NCI-H524 (cell line): ENCODE data around the gene FBXW12.
A peak's percentile ranks its signal among the peaks of the same experiment; 100 is the strongest.
"Not testable (repeated sequence)": the region's sequence is repeated elsewhere in the genome, so short reads cannot be mapped to it uniquely, and the experiment has no call there.

Source experiments
- DNase-seq, 2 experiments: peaks; one replicate each; lab custom pipeline; 2025; lab: John Stamatoyannopoulos, UW

FBXW12 gene

GRCh38 chr3:48371651-48372376 lies at the start of gene FBXW12:
Gene FBXW12 (plus strand): TSS chr3:48372219. CDS start chr3:48372768, 549 bp downstream.
- no peak for DNase-seq

GRCh38 chr3:48331706-48332435 lies 40.1 kb upstream of the FBXW12 start:
- not testable (repeated sequence) for DNase-seq

GRCh38 chr3:48333346-48334245 lies 38.4 kb upstream of the FBXW12 start, which contains the start of gene SPINK8:
Gene SPINK8 (minus strand): TSS chr3:48333661. CDS start chr3:48328341, 5,320 bp downstream.
- not testable (repeated sequence) for DNase-seq

- no peak for DNase-seq
Measured at GRCh38 chr3:48334605-48335004, 37.4 kb upstream of the FBXW12 start.

- not testable (repeated sequence) for DNase-seq
Measured at GRCh38 chr3:48335286-48335685, 36.7 kb upstream of the FBXW12 start.

GRCh38 chr3:48337536-48337935 lies 34.5 kb upstream of the FBXW12 start:
- not testable (repeated sequence) for DNase-seq

- DNase-seq = peak; percentile 5 to 53
Measured at GRCh38 chr3:48338635-48339034, 33.4 kb upstream of the FBXW12 start.

- no peak for DNase-seq
Measured at GRCh38 chr3:48343432-48343831, 28.6 kb upstream of the FBXW12 start.

GRCh38 chr3:48344867-48345507 lies 27.0 kb upstream of the FBXW12 start:
- DNase-seq = no peak

- DNase-seq = no peak
Measured at GRCh38 chr3:48345946-48346572, 26.0 kb upstream of the FBXW12 start.

- no peak for DNase-seq
Measured at GRCh38 chr3:48347500-48347899, 24.5 kb upstream of the FBXW12 start.

GRCh38 chr3:48352546-48352945 lies 19.5 kb upstream of the FBXW12 start:
- DNase-seq = peak in 1 of 2 experiments; percentile 7

- no peak for DNase-seq
Measured at GRCh38 chr3:48353987-48354386, 18.0 kb upstream of the FBXW12 start.

- DNase-seq = no peak
Measured at GRCh38 chr3:48356419-48356818, 15.6 kb upstream of the FBXW12 start.

- DNase-seq = no peak
Measured at GRCh38 chr3:48361928-48362327, 10.1 kb upstream of the FBXW12 start.

GRCh38 chr3:48364840-48365239 lies 7.2 kb upstream of the FBXW12 start:
- no peak for DNase-seq

GRCh38 chr3:48367201-48367600 lies 4.8 kb upstream of the FBXW12 start:
- peak; percentile 92 to 97 for DNase-seq

- peak in 1 of 2 experiments; percentile 7 for DNase-seq
Measured at GRCh38 chr3:48369693-48370332, 2.2 kb upstream of the FBXW12 start.

GRCh38 chr3:48370333-48370713 lies 1.7 kb upstream of the FBXW12 start:
- peak in 1 of 2 experiments; percentile 54 for DNase-seq

- DNase-seq = peak; percentile 2 to 57
Measured at GRCh38 chr3:48372377-48372770, 355 bp downstream of the FBXW12 start.
